GM12878 (cell line): ENCODE data around the gene BCL2L12. TPM values are rescaled to one million over a fixed set of nuclear protein-coding genes. Genes with fewer than 3 reads are reported as not detected.
A peak's percentile ranks its signal among the peaks of the same experiment; 100 is the strongest.

ENCODE experiments used
- ASH2L ChIP-seq: fragments of 300-600, 200-600 bp; sonication (generic); IDR thresholded peaks from 2 replicates; pipeline ENCODE4 v1.6.1; 2017; ENCODE audit warnings: low read depth, mild to moderate bottlenecking, borderline replicate concordance
- CEBPB ChIP-seq, 2 experiments: fragments of 150-350 bp in 1 of 2; IDR thresholded peaks; 2 replicates each; pipeline ENCODE4 v1.6.1; 2012 to 2014; ENCODE audit warnings: low read depth in 2 of 2, low read length in 2 of 2, borderline replicate concordance in 1 of 2, inconsistent platforms in 1 of 2
- DPF2 ChIP-seq: fragments of 450-650 bp; IDR thresholded peaks from 2 replicates; pipeline ENCODE4 v1.6.1; 2017; ENCODE audit warnings: mild to moderate bottlenecking
- EED ChIP-seq: sonication (generic); IDR thresholded peaks from 2 replicates; pipeline ENCODE4 v1.6.1; 2016; ENCODE audit warnings: antibody characterized with exemption, low read depth
- FOXK2 ChIP-seq: fragments of 450-650 bp; IDR thresholded peaks from 2 replicates; pipeline ENCODE4 v1.6.1; 2017; ENCODE audit warnings: mild to moderate bottlenecking, moderate library complexity
- GABPA ChIP-seq: IDR thresholded peaks from 2 replicates; pipeline ENCODE4 v1.6.1; 2014; ENCODE audit warnings: antibody characterized with exemption, low read depth, mild to moderate bottlenecking, inconsistent platforms
- HCFC1 ChIP-seq: fragments of 150-350 bp; IDR thresholded peaks from 2 replicates; pipeline ENCODE4 v1.6.1; 2014; ENCODE audit warnings: low read length
- IKZF2 ChIP-seq, 2 experiments: fragments of 450-650 bp; IDR thresholded peaks; 2 replicates each; pipeline ENCODE4 v1.6.1; 2017; ENCODE audit warnings: mild to moderate bottlenecking in 2 of 2, moderate library complexity in 2 of 2
- KAT2A ChIP-seq: conservative IDR thresholded peaks from 2 replicates; pipeline ENCODE4 v1.6.1; 2011; ENCODE audit warnings: low read depth, low read length; ENCODE audit not compliant: control insufficient read depth
- LARP7 ChIP-seq: fragments of 450-650 bp; IDR thresholded peaks from 2 replicates; pipeline ENCODE4 v1.6.1; 2017; ENCODE audit warnings: mild to moderate bottlenecking
- NR2C1 ChIP-seq: fragments of 450-650 bp; IDR thresholded peaks from 2 replicates; pipeline ENCODE4 v1.6.1; 2017; ENCODE audit warnings: antibody characterized with exemption, mild to moderate bottlenecking, moderate library complexity
- NR2F1 ChIP-seq: fragments of 450-650 bp; conservative IDR thresholded peaks from 2 replicates; pipeline ENCODE4 v1.6.1; 2017; ENCODE audit warnings: mild to moderate bottlenecking
- PML ChIP-seq: IDR thresholded peaks from 2 replicates; pipeline ENCODE4 v1.6.1; 2012; ENCODE audit warnings: low read length, inconsistent platforms
- RAD21 ChIP-seq: IDR thresholded peaks from 2 replicates; pipeline ENCODE4 v1.6.1; 2011; ENCODE audit warnings: mild to moderate bottlenecking, low read depth, low read length, moderate library complexity; ENCODE audit not compliant: insufficient read depth
- RB1 ChIP-seq: fragments of 450-650 bp; formaldehyde crosslinking; IDR thresholded peaks from 2 replicates; pipeline ENCODE4 v1.6.1; 2017; ENCODE audit warnings: mild to moderate bottlenecking, borderline replicate concordance
- RBBP5 ChIP-seq: fragments of 200-600 bp; sonication (generic); conservative IDR thresholded peaks from 2 replicates; pipeline ENCODE4 v1.6.1; 2016
- RCOR1 ChIP-seq: conservative IDR thresholded peaks from 2 replicates; pipeline ENCODE4 v1.6.1; 2012; ENCODE audit warnings: low read depth, low read length, improper control_type of control experiment
- SMAD5 ChIP-seq: IDR thresholded peaks from 2 replicates; pipeline ENCODE4 v1.6.1; 2016; ENCODE audit warnings: antibody characterized with exemption, low read depth
- SUPT20H ChIP-seq: IDR thresholded peaks from 2 replicates; pipeline ENCODE4 v1.6.1; 2011; ENCODE audit warnings: low read depth, mild to moderate bottlenecking, low read length, moderate library complexity, borderline replicate concordance; ENCODE audit not compliant: control insufficient read depth
- TCF12 ChIP-seq: IDR thresholded peaks from 2 replicates; pipeline ENCODE4 v1.6.1; 2011; ENCODE audit warnings: low read depth, mild to moderate bottlenecking, low read length
- polyA plus RNA-seq, 11 experiments: library from polyadenylated mRNA; depleted of rRNA in 4 of 11; unstranded in 6 of 11; stranded (reverse) in 5 of 11; fragments of >200 nt; fragmentation: Nextera tagmentation in 4 of 11; fragmentation: Illumina TruSeq in 1 of 11; extraction: Ambion mirVana in 4 of 11; extraction: Trizol in 1 of 11; gene quantifications; 1 replicate in 1 of 11; 2 replicates in 10 of 11; pipeline versions ENCODE4 v1.2.1 to v1.2.3, GENCODE V29; 2011 to 2016; ENCODE audit warnings: inconsistent platforms in 2 of 11, missing spikeins in 2 of 11, low read depth in 1 of 11
- total RNA-seq, 4 experiments: library from RNA; depleted of rRNA in 3 of 4; stranded (reverse); fragments of >200 nt in 3 of 4; fragmentation: Illumina TruSeq in 1 of 4; extraction: Trizol in 1 of 4; gene quantifications; 2 replicates each; pipeline versions ENCODE4 v1.2.1 to v1.2.3, GENCODE V29; 2013 to 2021
- TF ChIP-seq, protein P1 (sequence below): fragments of 450-650 bp; IDR thresholded peaks from 2 replicates; pipeline ENCODE4 v1.6.1; 2014; ENCODE audit warnings: mild to moderate bottlenecking
- TF ChIP-seq, protein P2 (sequence below): fragments of 450-650 bp; IDR thresholded peaks from 2 replicates; pipeline ENCODE4 v1.6.1; 2017; ENCODE audit warnings: mild to moderate bottlenecking, moderate library complexity
- TF ChIP-seq, protein P3 (sequence below): IDR thresholded peaks from 2 replicates; pipeline ENCODE4 v1.6.1; 2012; ENCODE audit warnings: low read depth, low read length, improper control_type of control experiment
- TF ChIP-seq, protein P4 (sequence below): fragments of 450-650 bp; IDR thresholded peaks from 2 replicates; pipeline ENCODE4 v1.6.1; 2016; ENCODE audit warnings: mild to moderate bottlenecking
- TF ChIP-seq, protein P5 (sequence below): IDR thresholded peaks from 2 replicates; pipeline ENCODE4 v1.6.1; 2012; ENCODE audit warnings: low read length, inconsistent platforms

The BCL2L12 gene
- total and polyA plus RNA-seq, 10 of the 15 experiments (the other 5 are each of a cell fraction or from before 2014, with no cell fraction given), result 1.8 to 143 (median 50.4) TPM

DNA sequence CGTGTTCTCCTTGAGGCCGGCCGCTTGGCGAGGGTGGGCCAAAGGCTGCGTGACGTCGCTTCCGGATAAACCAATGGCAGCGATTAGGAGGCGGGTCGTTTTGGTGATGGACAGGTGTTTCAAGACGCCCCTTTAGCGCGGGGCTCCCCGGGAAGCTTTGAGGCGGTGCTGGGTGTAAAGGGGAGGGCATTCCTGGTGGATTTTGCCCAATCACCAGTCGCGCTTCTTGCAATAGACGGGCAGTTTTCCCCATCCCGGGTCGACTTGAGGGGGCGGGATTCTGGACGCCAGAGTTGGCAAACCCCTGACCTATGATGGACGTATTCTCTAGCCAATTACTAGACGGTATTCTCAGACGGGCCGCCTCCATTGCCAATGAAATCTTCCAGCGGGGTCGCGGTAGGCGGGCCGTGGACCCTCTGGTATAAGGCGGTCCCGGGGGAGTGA is 11.1 kb downstream of the BCL2L12 start (continued):
- no peak for TF ChIP-seq RB1
- peak; percentile 92 for TF ChIP-seq NR2C1
- TF ChIP-seq FOXK2, result no peak
- TF ChIP-seq, protein P1, sequence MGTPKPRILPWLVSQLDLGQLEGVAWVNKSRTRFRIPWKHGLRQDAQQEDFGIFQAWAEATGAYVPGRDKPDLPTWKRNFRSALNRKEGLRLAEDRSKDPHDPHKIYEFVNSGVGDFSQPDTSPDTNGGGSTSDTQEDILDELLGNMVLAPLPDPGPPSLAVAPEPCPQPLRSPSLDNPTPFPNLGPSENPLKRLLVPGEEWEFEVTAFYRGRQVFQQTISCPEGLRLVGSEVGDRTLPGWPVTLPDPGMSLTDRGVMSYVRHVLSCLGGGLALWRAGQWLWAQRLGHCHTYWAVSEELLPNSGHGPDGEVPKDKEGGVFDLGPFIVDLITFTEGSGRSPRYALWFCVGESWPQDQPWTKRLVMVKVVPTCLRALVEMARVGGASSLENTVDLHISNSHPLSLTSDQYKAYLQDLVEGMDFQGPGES, result peak; percentile 93
- TF ChIP-seq, protein P2, sequence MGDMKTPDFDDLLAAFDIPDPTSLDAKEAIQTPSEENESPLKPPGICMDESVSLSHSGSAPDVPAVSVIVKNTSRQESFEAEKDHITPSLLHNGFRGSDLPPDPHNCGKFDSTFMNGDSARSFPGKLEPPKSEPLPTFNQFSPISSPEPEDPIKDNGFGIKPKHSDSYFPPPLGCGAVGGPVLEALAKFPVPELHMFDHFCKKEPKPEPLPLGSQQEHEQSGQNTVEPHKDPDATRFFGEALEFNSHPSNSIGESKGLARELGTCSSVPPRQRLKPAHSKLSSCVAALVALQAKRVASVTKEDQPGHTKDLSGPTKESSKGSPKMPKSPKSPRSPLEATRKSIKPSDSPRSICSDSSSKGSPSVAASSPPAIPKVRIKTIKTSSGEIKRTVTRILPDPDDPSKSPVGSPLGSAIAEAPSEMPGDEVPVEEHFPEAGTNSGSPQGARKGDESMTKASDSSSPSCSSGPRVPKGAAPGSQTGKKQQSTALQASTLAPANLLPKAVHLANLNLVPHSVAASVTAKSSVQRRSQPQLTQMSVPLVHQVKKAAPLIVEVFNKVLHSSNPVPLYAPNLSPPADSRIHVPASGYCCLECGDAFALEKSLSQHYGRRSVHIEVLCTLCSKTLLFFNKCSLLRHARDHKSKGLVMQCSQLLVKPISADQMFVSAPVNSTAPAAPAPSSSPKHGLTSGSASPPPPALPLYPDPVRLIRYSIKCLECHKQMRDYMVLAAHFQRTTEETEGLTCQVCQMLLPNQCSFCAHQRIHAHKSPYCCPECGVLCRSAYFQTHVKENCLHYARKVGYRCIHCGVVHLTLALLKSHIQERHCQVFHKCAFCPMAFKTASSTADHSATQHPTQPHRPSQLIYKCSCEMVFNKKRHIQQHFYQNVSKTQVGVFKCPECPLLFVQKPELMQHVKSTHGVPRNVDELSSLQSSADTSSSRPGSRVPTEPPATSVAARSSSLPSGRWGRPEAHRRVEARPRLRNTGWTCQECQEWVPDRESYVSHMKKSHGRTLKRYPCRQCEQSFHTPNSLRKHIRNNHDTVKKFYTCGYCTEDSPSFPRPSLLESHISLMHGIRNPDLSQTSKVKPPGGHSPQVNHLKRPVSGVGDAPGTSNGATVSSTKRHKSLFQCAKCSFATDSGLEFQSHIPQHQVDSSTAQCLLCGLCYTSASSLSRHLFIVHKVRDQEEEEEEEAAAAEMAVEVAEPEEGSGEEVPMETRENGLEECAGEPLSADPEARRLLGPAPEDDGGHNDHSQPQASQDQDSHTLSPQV, result no peak
- no peak for TF ChIP-seq NR2F1
- no peak for TF ChIP-seq ASH2L
- TF ChIP-seq, protein P3, sequence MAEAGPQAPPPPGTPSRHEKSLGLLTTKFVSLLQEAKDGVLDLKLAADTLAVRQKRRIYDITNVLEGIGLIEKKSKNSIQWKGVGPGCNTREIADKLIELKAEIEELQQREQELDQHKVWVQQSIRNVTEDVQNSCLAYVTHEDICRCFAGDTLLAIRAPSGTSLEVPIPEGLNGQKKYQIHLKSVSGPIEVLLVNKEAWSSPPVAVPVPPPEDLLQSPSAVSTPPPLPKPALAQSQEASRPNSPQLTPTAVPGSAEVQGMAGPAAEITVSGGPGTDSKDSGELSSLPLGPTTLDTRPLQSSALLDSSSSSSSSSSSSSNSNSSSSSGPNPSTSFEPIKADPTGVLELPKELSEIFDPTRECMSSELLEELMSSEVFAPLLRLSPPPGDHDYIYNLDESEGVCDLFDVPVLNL, result 0 out of 2 replicates have a peak, but pooled peaks have one; percentile 23
- TF ChIP-seq RCOR1, result 0 out of 2 replicates have a peak, but pooled peaks have one; percentile 56
- TF ChIP-seq, protein P4, sequence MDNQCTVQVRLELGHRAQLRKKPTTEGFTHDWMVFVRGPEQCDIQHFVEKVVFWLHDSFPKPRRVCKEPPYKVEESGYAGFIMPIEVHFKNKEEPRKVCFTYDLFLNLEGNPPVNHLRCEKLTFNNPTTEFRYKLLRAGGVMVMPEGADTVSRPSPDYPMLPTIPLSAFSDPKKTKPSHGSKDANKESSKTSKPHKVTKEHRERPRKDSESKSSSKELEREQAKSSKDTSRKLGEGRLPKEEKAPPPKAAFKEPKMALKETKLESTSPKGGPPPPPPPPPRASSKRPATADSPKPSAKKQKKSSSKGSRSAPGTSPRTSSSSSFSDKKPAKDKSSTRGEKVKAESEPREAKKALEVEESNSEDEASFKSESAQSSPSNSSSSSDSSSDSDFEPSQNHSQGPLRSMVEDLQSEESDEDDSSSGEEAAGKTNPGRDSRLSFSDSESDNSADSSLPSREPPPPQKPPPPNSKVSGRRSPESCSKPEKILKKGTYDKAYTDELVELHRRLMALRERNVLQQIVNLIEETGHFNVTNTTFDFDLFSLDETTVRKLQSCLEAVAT, result no peak
- TF ChIP-seq KAT2A, result no peak
- no peak for TF ChIP-seq PML
- TF ChIP-seq CEBPB (IDR thresholded peaks at IDR 0.05; ENCODE audit: borderline replicate concordance in 1 of 2, low read depth in 2 of 2, low read length in 2 of 2), result no peak
- TF ChIP-seq, protein P5, sequence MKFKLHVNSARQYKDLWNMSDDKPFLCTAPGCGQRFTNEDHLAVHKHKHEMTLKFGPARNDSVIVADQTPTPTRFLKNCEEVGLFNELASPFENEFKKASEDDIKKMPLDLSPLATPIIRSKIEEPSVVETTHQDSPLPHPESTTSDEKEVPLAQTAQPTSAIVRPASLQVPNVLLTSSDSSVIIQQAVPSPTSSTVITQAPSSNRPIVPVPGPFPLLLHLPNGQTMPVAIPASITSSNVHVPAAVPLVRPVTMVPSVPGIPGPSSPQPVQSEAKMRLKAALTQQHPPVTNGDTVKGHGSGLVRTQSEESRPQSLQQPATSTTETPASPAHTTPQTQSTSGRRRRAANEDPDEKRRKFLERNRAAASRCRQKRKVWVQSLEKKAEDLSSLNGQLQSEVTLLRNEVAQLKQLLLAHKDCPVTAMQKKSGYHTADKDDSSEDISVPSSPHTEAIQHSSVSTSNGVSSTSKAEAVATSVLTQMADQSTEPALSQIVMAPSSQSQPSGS, result no peak
- no peak for TF ChIP-seq SUPT20H
- TF ChIP-seq TCF12, result no peak
- no peak for TF ChIP-seq IKZF2 (IDR thresholded peaks at IDR 0.05)
- TF ChIP-seq LARP7, result no peak
- TF ChIP-seq DPF2, result peak; percentile 99
- no peak for TF ChIP-seq HCFC1
- no peak for TF ChIP-seq SMAD5
- TF ChIP-seq GABPA, result peak; percentile 44; the same call in 1 of the 2 replicates
- no peak for TF ChIP-seq EED
- TF ChIP-seq RAD21, result no peak
- TF ChIP-seq RBBP5, result no peak
